ENCODE measurements around the gene PROP1.
"Not testable (repeated sequence)": the region's sequence is repeated elsewhere in the genome, so short reads cannot be mapped to it uniquely, and the experiment has no call there.

The PROP1 gene

DNA sequence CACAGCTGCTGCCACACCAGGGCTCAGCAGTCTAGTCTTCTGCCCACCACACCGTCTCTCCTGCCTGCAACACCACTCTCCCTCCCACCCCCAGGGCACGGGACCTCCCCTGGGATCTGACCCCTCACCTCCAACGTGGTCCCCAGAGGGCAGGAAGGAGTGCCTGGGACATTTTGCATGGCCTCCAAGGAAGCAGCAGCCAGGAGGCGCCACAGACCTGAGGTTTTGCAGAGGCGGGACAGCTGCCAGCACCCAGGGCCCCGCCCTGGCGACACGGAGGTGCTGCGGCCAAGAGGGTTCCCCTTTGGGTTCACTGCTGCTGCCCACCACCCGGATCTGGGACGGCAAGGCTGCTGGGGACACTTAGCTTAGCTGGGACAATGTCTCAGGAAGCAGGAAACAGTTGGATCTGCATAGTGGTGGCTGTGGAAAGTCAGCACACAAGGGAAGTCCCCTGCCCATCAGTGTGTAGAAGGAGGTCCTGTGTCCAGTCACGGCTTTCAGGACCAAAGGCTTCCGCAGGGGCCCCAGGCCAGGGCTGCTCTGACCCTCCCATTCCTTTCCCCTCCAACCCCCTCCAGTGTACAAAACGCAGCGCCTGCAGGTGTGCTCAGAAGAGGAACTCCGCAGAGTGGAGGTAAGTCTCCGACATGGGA is 13.8 kb downstream of the PROP1 start:
- DNase-seq (ENCODE audit: low read depth) = no peak

DNA sequence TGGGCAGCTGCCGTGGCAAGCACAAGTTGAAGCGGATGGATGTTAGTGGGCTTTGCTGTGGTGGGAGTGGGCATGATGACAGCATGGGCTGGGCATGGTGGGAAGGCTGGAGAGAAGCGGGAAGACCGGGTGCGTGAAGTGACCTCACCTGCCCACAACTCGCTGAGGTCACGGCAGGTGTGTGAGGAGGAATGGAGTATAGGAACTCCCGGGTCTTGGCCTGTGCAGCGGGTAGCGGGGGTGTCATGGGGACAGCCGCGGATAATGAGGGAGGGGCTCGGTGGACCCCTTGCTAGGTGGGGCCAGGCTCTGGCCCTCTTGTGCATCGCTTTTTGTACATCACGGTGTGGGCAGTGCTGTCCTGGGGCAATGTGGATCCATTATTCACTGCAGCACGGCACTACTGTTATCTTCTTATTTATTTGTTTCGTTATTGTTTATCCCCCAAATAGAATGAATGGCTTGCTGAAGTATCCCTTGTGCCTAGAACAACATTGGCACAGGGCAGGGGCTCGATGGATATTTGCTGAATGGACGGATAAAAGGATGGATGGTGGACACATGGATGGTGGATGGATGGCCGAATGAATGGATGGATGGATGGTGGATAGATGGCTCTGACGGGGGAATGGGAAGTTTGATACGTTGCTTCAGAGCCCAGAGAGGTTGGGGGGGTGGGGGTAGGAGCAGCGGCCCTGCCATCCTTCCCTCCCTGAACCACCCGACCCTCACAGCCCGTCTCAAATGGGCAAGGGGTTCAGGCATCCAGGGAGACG is 14.6 kb downstream of the PROP1 start:
- DNase-seq (ENCODE audit: low read depth) = no peak

GRCh38 chr5:177980743-177981151 is 15.3 kb downstream of the PROP1 start:
- no peak for DNase-seq (ENCODE audit: low read depth)

- not testable (repeated sequence) for DNase-seq (ENCODE audit: low read depth)
Measured at GRCh38 chr5:177977600-177977999, 18.4 kb downstream of the PROP1 start.

DNA sequence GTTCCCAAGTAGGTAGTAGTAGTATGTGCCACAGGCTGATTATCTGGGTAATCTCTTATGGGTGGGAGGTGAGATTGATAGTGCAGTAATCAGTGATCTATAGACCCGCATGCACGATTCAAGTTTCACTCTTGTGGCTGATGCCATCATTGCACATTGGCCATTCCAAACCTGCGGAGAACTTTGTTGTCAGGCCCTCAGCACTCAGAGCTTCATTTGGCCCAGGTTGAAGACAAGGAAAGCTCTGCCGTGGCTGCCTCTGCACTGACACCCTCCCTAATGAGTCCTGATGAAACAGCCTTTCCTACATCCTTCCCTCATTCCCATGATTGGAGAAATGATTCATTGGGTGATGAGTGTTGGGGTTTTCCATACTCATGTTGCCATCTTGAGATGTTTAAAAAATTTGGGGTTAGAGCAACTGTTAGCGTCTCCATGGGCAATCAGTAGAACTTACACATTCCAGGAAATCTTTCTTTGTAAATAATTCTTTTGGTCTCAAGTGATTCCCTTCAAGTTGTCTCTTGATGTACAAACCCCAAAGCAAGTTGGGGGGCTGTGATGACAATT is 22.9 kb downstream of the PROP1 start:
- no peak for DNase-seq (ENCODE audit: low read depth)

- no peak for DNase-seq (ENCODE audit: low read depth)
Measured at GRCh38 chr5:177972613-177973012, 23.4 kb downstream of the PROP1 start.

DNA sequence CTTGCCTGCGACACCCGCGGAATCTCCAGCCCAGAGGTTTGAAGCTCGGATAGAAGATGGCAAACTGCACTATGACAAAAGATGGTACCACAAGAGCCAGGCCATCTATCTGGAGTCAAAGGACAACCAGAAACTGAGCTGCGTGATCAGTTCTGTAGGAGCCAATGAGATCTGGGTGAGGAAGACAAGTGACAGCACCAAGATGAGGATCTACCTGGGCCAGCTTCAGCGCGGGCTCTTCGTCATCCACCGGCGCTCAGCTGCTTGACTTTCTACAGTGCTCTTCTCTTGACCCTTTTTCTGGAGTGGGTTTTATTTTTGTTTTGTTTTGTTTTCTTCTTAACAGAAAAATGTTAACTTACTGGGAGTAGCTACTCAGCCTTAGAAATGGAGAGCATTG is 24.0 kb downstream of the PROP1 start:
- DNase-seq (ENCODE audit: low read depth) = not testable (repeated sequence)

- DNase-seq (ENCODE audit: low read depth) = no peak
Measured at GRCh38 chr5:177968661-177969211, 27.3 kb downstream of the PROP1 start.

GRCh38 chr5:177967221-177967887 is 28.7 kb downstream of the PROP1 start:
- DNase-seq (ENCODE audit: low read depth) = no peak

GRCh38 chr5:177966839-177967166 is 29.2 kb downstream of the PROP1 start:
- DNase-seq (ENCODE audit: low read depth) = no peak

- no peak for DNase-seq (ENCODE audit: low read depth)
Measured at GRCh38 chr5:177966009-177966838, 29.8 kb downstream of the PROP1 start.

DNA sequence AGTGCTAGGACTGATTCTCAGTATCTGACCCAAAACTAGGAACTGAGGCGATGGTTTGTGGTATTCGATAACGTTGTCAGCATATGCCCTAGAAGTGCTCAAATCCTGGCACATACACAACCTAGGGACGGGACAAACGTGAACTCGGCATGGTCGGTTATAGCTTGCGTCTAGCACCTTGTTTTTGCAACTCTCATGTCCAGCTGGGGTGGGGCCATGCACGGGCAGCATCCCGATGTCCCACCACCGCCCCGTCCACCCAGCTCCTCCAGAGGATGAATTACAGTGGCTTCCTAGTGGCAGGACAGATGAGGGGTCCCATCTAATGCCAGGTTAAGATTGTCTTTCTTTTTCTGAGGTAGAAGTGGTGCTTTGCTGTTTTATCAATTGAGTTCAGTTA is 31.6 kb downstream of the PROP1 start:
- no peak for DNase-seq (ENCODE audit: low read depth)

DNA sequence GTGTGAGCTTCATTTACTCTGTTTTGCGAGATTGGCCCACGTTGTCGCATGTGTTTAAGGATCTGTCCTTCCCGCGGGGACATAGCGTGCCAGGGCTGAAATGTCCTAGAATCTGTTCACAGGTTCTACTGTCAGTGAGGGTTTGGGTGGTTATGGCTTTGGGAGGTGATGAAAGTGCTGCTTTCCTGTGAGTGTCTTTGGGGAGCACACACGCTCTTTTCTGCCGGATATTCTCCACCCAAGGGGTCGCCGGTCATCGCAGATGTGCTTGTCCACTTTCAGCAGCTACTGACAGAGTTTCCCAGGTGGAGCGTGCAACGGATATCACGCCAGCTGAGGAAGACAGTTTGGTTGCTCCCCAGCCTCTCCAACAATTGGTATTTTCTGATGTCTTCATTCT is 32.1 kb downstream of the PROP1 start:
- no peak for DNase-seq (ENCODE audit: low read depth)

- DNase-seq (ENCODE audit: low read depth) = no peak
Measured at GRCh38 chr5:177959315-177959714, 36.7 kb downstream of the PROP1 start.

DNA sequence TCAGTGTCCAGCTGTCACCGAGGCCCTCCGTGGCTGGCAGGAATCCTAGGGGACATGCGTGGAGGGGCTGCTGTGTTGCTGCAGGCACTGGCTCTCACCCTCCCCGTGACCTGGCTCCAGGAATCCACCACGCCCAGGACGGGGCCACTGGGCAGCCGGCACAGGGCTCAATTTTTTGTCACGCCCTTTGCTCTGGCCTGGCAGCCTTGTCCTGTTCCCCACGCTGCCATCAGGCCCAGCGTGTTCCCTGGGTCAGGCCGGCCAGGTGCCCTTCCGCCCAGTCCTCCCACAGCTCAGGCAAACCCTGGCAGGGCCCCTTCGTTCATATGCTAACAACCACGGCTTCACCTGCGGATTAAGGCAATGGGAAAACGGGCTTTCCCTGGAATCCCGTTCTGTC is 37.3 kb downstream of the PROP1 start:
- no peak for DNase-seq (ENCODE audit: low read depth)

DNA sequence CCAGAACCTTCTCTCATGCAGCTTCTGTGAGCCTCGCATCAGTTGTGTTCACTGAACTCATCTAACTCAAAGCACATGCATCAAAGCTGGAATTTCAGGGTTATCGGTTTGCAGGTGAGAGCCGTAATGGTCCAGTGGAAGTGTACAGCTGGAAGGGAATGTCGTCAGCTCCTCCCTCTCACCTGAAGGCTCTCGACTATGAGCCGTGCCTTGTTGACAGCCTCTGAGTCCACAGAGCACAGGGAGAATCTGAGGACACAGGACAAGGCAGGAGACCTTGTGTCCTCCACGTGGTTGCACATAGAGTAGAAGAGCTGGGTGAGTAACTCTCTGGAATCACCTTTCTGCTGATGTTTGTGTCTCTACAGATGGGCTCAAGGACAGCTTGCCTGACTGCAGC is 38.8 kb downstream of the PROP1 start:
- no peak for DNase-seq (ENCODE audit: low read depth)

DNA sequence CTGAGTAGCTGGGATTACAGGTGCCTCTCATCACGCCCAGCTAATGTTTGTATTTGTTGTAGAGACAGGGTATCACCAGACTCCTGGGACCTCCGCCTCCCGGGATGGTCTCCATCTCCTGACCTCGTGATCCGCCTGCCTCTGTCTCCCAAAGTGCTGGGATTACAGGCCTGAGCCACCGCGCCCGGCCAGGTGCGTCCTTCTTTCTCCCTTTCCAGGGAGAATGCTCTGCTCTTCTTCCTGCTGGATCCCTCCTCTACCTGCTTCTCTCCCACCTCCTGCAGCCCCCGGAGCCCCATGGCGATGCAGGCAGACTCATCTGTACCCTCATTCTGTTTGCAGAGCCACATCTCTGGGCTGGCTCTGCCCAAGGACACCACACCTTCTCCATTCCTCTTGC is 42.9 kb downstream of the PROP1 start:
- DNase-seq (ENCODE audit: low read depth) = not testable (repeated sequence)

GRCh38 chr5:177949656-177950055 is 46.4 kb downstream of the PROP1 start:
- DNase-seq (ENCODE audit: low read depth) = not testable (repeated sequence)

DNA sequence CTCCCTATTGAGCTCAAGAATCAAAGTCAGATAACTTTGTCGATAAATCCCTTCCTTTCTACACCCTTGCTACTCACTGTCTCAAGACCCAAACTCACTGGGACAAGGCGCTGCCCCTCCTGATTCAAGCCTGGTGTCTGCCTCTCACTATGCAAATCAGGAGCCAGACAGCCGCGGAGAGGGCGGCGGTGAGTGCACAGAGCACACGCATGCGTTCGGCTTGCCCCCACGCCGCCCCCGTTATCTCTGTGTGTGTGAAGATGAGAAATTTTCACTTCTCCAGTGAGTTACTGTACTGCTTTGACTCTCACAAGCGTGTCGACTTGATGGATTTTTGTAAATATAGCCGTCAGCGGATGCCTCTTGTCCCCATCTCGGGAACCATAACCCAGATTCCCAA is 47.0 kb downstream of the PROP1 start:
- DNase-seq (ENCODE audit: low read depth) = not testable (repeated sequence)

DNA sequence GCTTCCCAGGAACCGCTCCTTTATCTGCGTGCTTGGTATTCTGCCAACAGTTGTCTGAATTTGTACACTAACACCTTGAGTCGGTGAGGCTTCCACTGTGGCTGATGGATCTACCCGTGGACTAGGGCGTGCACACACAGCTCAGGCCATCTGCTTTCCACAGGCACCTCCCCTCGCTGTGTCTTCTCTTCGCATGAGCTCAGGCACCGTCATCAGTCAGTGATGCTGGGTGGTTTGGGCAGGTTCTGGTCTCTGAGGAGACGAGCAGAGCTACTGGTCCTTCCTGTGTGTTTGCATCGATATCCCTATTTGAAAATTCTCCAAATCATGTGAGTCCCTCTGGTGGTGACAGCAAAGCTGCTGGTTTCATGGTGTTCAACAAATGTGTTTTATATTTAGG is 48.1 kb downstream of the PROP1 start:
- not testable (repeated sequence) for DNase-seq (ENCODE audit: low read depth)

- not testable (repeated sequence) for DNase-seq (ENCODE audit: low read depth)
Measured at GRCh38 chr5:177945601-177946283, 50.3 kb downstream of the PROP1 start.

All from T-helper 22 cell (primary cell).